SK-N-SH (cell line): ENCODE results near the gene LGALS16. TPM values are rescaled to one million over a fixed set of nuclear protein-coding genes. Genes with fewer than 3 reads are reported as not detected.

Experiments used
- CTCF ChIA-PET: fragments of 300-600, 350-600 bp; formaldehyde crosslinking; extraction: SDS; loops from one replicate; lab custom pipeline; 2021; lab: Yijun Ruan, JAX
- POLR2A ChIA-PET: fragments of 350-600 bp; sonication (Branson Sonifier 250); formaldehyde crosslinking; extraction: SDS; loops from one replicate; lab custom pipeline; 2020; ENCODE audit warnings: antibody characterized with exemption, inconsistent platforms; lab: Yijun Ruan, JAX
- DNase-seq: peaks from one replicate; pipeline ENCODE4 v3.0.0; 2012
- H2AFZ ChIP-seq: fragments of 200-600 bp; sonication (generic); 2 replicates; pipeline ENCODE4 v1.8.1; 2016; ENCODE audit warnings: antibody characterized with exemption, mild to moderate bottlenecking, low read depth
- H3F3A ChIP-seq: fragments of 200-600 bp; sonication (generic); replicated peaks from 2 replicates; pipeline ENCODE3; 2016; ENCODE audit warnings: antibody characterized with exemption, mild to moderate bottlenecking; ENCODE audit not compliant: insufficient read depth
- H3K27ac ChIP-seq, 2 experiments: fragments of 200-500 bp in 1 of 2; fragments of 200-600 bp in 1 of 2; sonication (Bioruptor generic) in 1 of 2; sonication (generic), shearing (Covaris generic) in 1 of 2; 2 replicates each; pipeline versions ENCODE4 v1.5.1 to v1.6.1; 2014 to 2016; ENCODE audit warnings: low read depth in 2 of 2, inconsistent platforms in 1 of 2, low read length in 1 of 2, mild to moderate bottlenecking in 1 of 2, mixed read lengths in 1 of 2
- H3K27me3 ChIP-seq: fragments of 200-600 bp; sonication (generic), shearing (Covaris generic); 2 replicates; pipeline ENCODE4 v1.6.1; 2016; ENCODE audit warnings: mixed run types; ENCODE audit not compliant: insufficient read depth
- H3K36me3 ChIP-seq, 2 experiments: fragments of 200-500 bp in 1 of 2; fragments of 200-600 bp in 1 of 2; sonication (Bioruptor generic) in 1 of 2; sonication (generic) in 1 of 2; replicated peaks in 1 of 2; 2 replicates each; pipeline versions ENCODE3 to v1.5.1; 2014 to 2016; ENCODE audit warnings: low read length in 1 of 2, mild to moderate bottlenecking in 1 of 2; ENCODE audit not compliant: insufficient read depth in 2 of 2, control insufficient read depth in 1 of 2
- H3K4me1 ChIP-seq, 2 experiments: fragments of 200-500 bp in 1 of 2; fragments of 200-600 bp in 1 of 2; sonication (Bioruptor generic) in 1 of 2; sonication (generic), shearing (Covaris generic) in 1 of 2; 2 replicates each; pipeline versions ENCODE4 v1.5.1 to v1.6.1; 2014 to 2016; ENCODE audit warnings: low read depth in 1 of 2, low read length in 1 of 2, mixed run types in 1 of 2; ENCODE audit not compliant: insufficient read depth in 2 of 2, control insufficient read depth in 1 of 2
- H3K4me2 ChIP-seq: fragments of 200-600 bp; sonication (generic), shearing (Covaris generic); 2 replicates; pipeline ENCODE4 v1.6.1; 2017; ENCODE audit warnings: mixed run types
- H3K4me3 ChIP-seq, 2 experiments: fragments of 200-500 bp in 1 of 2; fragments of 200-600 bp in 1 of 2; sonication (Bioruptor generic) in 1 of 2; sonication (generic), shearing (Covaris generic) in 1 of 2; 2 replicates each; pipeline versions ENCODE4 v1.5.1 to v1.8.1; 2014 to 2016; ENCODE audit warnings: low read depth in 2 of 2, inconsistent platforms in 1 of 2, low read length in 1 of 2, mild to moderate bottlenecking in 1 of 2, mixed read lengths in 1 of 2, moderate library complexity in 1 of 2
- H3K79me2 ChIP-seq: fragments of 200-600 bp; sonication (generic); 2 replicates; pipeline ENCODE4 v1.8.1; 2017; ENCODE audit warnings: mild to moderate bottlenecking; ENCODE audit not compliant: insufficient read depth
- H3K9ac ChIP-seq: fragments of 200-600 bp; sonication (generic); 2 replicates; pipeline ENCODE4 v1.6.1; 2017; ENCODE audit warnings: mixed run types
- H3K9me2 ChIP-seq: fragments of 200-600 bp; sonication (generic); 2 replicates; pipeline ENCODE4 v1.6.1; 2017; ENCODE audit warnings: mixed run types
- H3K9me3 ChIP-seq: fragments of 200-600 bp; sonication (generic); 2 replicates; pipeline ENCODE4 v1.6.1; 2017; ENCODE audit warnings: mixed run types, mild to moderate bottlenecking, moderate library complexity
- H4K20me1 ChIP-seq: fragments of 200-600 bp; sonication (generic); 2 replicates; pipeline ENCODE4 v1.6.1; 2017; ENCODE audit warnings: mild to moderate bottlenecking, mixed run types; ENCODE audit not compliant: insufficient read depth
- CHD2 ChIP-seq: fragments of 150-350 bp; IDR thresholded peaks from 2 replicates; pipeline ENCODE4 v1.6.1; 2018; ENCODE audit warnings: low read length; ENCODE audit not compliant: partially characterized antibody
- ELF1 ChIP-seq: IDR thresholded peaks from 2 replicates; pipeline ENCODE4 v1.4.0; 2012
- EZH2phosphoT487 ChIP-seq: fragments of 200-600 bp; sonication (generic); IDR thresholded peaks from 2 replicates; pipeline ENCODE4 v1.6.1; 2017; ENCODE audit warnings: low read depth, mixed run types, mild to moderate bottlenecking, antibody characterized with exemption, moderate library complexity, borderline replicate concordance
- FOXM1 ChIP-seq: IDR thresholded peaks from 2 replicates; pipeline ENCODE4 v1.4.0; 2012; ENCODE audit warnings: low read depth, mild to moderate bottlenecking
- GABPA ChIP-seq: IDR thresholded peaks from 2 replicates; pipeline ENCODE4 v1.4.0; 2012; ENCODE audit warnings: low read depth, mild to moderate bottlenecking
- GATA2 ChIP-seq: sonication (generic); formaldehyde crosslinking; IDR thresholded peaks from 2 replicates; pipeline ENCODE4 v1.5.0; 2020; ENCODE audit warnings: mild to moderate bottlenecking, missing genetic modification reagents
- POLR2AphosphoS5 ChIP-seq: IDR thresholded peaks from 2 replicates; pipeline ENCODE4 v1.6.1; 2012; ENCODE audit warnings: low read depth, low read length
- RAD21 ChIP-seq: IDR thresholded peaks from 2 replicates; pipeline ENCODE4 v1.6.1; 2012; ENCODE audit warnings: mild to moderate bottlenecking, low read length
- RFX5 ChIP-seq: IDR thresholded peaks from 2 replicates; pipeline ENCODE4 v1.6.1; 2012; ENCODE audit warnings: mild to moderate bottlenecking, improper control_type of control experiment, low read length
- TCF12 ChIP-seq: IDR thresholded peaks from 2 replicates; pipeline ENCODE4 v1.4.0; 2012
- USF1 ChIP-seq: IDR thresholded peaks from 2 replicates; pipeline ENCODE4 v1.4.0; 2012; ENCODE audit warnings: low read depth, borderline replicate concordance
- YY1 ChIP-seq: IDR thresholded peaks from 2 replicates; pipeline ENCODE4 v1.4.0; 2012; ENCODE audit warnings: low read depth, mild to moderate bottlenecking
- WGBS: methylation state at CpG from one replicate; pipeline ENCODE4 v1.1.6; 2017; ENCODE audit warnings: low lambda C conversion rate; 5-methylcytosine and 5-hydroxymethylcytosine counted together
- polyA plus RNA-seq, 3 experiments: library from polyadenylated mRNA; depleted of rRNA; stranded (reverse); fragments of >200 nt; gene quantifications; 2 replicates each; pipeline ENCODE4 v1.2.3, GENCODE V29; 2012
- TF ChIP-seq, protein P1 (sequence below): IDR thresholded peaks from 2 replicates; pipeline ENCODE4; 2012
- TF ChIP-seq, protein P2 (sequence below): fragments of 150-350 bp; IDR thresholded peaks from 2 replicates; pipeline ENCODE4 v1.6.1; 2016; ENCODE audit warnings: mild to moderate bottlenecking, low read depth, low read length
- TF ChIP-seq, protein P3 (sequence below): fragments of 200-600 bp; sonication (generic); IDR thresholded peaks from 2 replicates; pipeline ENCODE4 v1.6.1; 2017; ENCODE audit warnings: antibody characterized with exemption, mild to moderate bottlenecking, moderate library complexity
- TF ChIP-seq, protein P4 (sequence below): IDR thresholded peaks from 2 replicates; pipeline ENCODE4 v1.4.0; 2012; ENCODE audit warnings: low read depth

LGALS16 gene
- polyA plus RNA-seq, 1 of the 3 experiments (the other 2 are of a cell fraction), result not detected

GRCh38 chr19:39631178-39631577, 24.5 kb upstream of the LGALS16 start:
- Histone ChIP-seq H3F3A (no peaks in the 10 kb centered on the region), H3K9ac (no peak overlapping the region), H3K79me2 (no peaks in the 10 kb centered on the region), H3K4me3 (no peak overlapping the region), H3K4me2 (no peak overlapping the region), H4K20me1 (no peaks in the 10 kb centered on the region), H3K36me3 (no peaks in the 10 kb centered on the region), H3K9me3 (no peaks in the 10 kb centered on the region), H3K9me2 (no peaks in the 10 kb centered on the region), H2AFZ (no peak overlapping the region)
- POLR2A ChIA-PET, result no interaction called here
- no peak for DNase-seq
- WGBS, result 8% methylated on average over 4 of the region's 4 CpGs
- TF ChIP-seq GATA2 (no peak), TCF12 (no peak), FOXM1 (no peak), ELF1 (no peak), EZH2phosphoT487 (no peak), YY1 (no peak), GABPA (no peak), POLR2AphosphoS5 (no peak), CHD2 (no peak), USF1 (no peak), RAD21 (no peak), RFX5 (no peak)
- TF ChIP-seq, protein P1, sequence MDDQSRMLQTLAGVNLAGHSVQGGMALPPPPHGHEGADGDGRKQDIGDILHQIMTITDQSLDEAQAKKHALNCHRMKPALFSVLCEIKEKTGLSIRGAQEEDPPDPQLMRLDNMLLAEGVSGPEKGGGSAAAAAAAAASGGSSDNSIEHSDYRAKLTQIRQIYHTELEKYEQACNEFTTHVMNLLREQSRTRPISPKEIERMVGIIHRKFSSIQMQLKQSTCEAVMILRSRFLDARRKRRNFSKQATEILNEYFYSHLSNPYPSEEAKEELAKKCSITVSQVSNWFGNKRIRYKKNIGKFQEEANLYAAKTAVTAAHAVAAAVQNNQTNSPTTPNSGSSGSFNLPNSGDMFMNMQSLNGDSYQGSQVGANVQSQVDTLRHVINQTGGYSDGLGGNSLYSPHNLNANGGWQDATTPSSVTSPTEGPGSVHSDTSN, result no peak
- TF ChIP-seq, protein P2, sequence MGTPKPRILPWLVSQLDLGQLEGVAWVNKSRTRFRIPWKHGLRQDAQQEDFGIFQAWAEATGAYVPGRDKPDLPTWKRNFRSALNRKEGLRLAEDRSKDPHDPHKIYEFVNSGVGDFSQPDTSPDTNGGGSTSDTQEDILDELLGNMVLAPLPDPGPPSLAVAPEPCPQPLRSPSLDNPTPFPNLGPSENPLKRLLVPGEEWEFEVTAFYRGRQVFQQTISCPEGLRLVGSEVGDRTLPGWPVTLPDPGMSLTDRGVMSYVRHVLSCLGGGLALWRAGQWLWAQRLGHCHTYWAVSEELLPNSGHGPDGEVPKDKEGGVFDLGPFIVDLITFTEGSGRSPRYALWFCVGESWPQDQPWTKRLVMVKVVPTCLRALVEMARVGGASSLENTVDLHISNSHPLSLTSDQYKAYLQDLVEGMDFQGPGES, result no peak
- TF ChIP-seq, protein P3, sequence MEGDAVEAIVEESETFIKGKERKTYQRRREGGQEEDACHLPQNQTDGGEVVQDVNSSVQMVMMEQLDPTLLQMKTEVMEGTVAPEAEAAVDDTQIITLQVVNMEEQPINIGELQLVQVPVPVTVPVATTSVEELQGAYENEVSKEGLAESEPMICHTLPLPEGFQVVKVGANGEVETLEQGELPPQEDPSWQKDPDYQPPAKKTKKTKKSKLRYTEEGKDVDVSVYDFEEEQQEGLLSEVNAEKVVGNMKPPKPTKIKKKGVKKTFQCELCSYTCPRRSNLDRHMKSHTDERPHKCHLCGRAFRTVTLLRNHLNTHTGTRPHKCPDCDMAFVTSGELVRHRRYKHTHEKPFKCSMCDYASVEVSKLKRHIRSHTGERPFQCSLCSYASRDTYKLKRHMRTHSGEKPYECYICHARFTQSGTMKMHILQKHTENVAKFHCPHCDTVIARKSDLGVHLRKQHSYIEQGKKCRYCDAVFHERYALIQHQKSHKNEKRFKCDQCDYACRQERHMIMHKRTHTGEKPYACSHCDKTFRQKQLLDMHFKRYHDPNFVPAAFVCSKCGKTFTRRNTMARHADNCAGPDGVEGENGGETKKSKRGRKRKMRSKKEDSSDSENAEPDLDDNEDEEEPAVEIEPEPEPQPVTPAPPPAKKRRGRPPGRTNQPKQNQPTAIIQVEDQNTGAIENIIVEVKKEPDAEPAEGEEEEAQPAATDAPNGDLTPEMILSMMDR, result no peak
- TF ChIP-seq, protein P4, sequence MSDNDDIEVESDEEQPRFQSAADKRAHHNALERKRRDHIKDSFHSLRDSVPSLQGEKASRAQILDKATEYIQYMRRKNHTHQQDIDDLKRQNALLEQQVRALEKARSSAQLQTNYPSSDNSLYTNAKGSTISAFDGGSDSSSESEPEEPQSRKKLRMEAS, result no peak
- TF ChIP-seq, all 33 proteins: peak for 0
- no peaks in the 10 kb centered on the region for H3K27me3 ChIP-seq
- CTCF ChIA-PET, result no interaction called here
- no peaks in the 10 kb centered on the region for H3K4me1 ChIP-seq
- H3K27ac ChIP-seq, result no peak overlapping the region
